ENCODE results near the gene ZNF567. TPM values are rescaled to one million over a fixed set of nuclear protein-coding genes. Genes with fewer than 3 reads are reported as not detected.

The ZNF567 gene
- total RNA-seq, 1 donor from 2014 or later = 11.0 TPM

GRCh38 chr19:36668646-36669045 lies 18.8 kb upstream of the ZNF567 start:
- TF ChIP-seq, protein P1, sequence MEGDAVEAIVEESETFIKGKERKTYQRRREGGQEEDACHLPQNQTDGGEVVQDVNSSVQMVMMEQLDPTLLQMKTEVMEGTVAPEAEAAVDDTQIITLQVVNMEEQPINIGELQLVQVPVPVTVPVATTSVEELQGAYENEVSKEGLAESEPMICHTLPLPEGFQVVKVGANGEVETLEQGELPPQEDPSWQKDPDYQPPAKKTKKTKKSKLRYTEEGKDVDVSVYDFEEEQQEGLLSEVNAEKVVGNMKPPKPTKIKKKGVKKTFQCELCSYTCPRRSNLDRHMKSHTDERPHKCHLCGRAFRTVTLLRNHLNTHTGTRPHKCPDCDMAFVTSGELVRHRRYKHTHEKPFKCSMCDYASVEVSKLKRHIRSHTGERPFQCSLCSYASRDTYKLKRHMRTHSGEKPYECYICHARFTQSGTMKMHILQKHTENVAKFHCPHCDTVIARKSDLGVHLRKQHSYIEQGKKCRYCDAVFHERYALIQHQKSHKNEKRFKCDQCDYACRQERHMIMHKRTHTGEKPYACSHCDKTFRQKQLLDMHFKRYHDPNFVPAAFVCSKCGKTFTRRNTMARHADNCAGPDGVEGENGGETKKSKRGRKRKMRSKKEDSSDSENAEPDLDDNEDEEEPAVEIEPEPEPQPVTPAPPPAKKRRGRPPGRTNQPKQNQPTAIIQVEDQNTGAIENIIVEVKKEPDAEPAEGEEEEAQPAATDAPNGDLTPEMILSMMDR (IDR thresholded peaks at IDR 0.05; ENCODE audit: unreplicated experiment) = no peak
- H3K27me3 Mint-ChIP-seq (ENCODE audit: low read depth) = no peaks in the 10 kb centered on the region
- no peak overlapping the region for H3K27ac Mint-ChIP-seq
- H3K4me3 Mint-ChIP-seq = peak overlapping the region; percentile 51
- H3K36me3 Mint-ChIP-seq = peaks cover 54% of the 10 kb centered on the region
- H3K4me1 Mint-ChIP-seq = peaks cover 27% of the 10 kb centered on the region
- DNase-seq (ENCODE audit: low spot score in 2 of 2, unreplicated experiment in 2 of 2) = no peak
- peaks cover 44% of the 10 kb centered on the region for H3K9me3 Mint-ChIP-seq

GRCh38 chr19:36672368-36672767 lies 15.0 kb upstream of the ZNF567 start:
- no peak for DNase-seq (ENCODE audit: low spot score in 2 of 2, unreplicated experiment in 2 of 2)
- Mint-ChIP-seq H3K36me3 (peaks cover 40% of the 10 kb centered on the region), H3K27ac (no peak overlapping the region), H3K4me3 (no peak overlapping the region), H3K4me1 (peaks cover 10% of the 10 kb centered on the region), H3K9me3 (peaks cover 37% of the 10 kb centered on the region), H3K27me3 (ENCODE audit: low read depth) (no peaks in the 10 kb centered on the region)
- TF ChIP-seq, protein P1 (IDR thresholded peaks at IDR 0.05; ENCODE audit: unreplicated experiment) = no peak

- Mint-ChIP-seq H3K4me3 (no peak overlapping the region), H3K4me1 (peaks cover under 1% of the 10 kb centered on the region), H3K36me3 (peaks cover 53% of the 10 kb centered on the region), H3K9me3 (peaks cover 41% of the 10 kb centered on the region), H3K27me3 (ENCODE audit: low read depth) (no peaks in the 10 kb centered on the region), H3K27ac (no peak overlapping the region)
- DNase-seq (ENCODE audit: low spot score in 2 of 2, unreplicated experiment in 2 of 2) = no peak
- TF ChIP-seq, protein P1 (IDR thresholded peaks at IDR 0.05; ENCODE audit: unreplicated experiment) = no peak
Observed at GRCh38 chr19:36674201-36674600, 13.2 kb upstream of the ZNF567 start.

- Mint-ChIP-seq H3K9me3 (peaks cover 23% of the 10 kb centered on the region), H3K27ac (no peak overlapping the region), H3K27me3 (ENCODE audit: low read depth) (no peaks in the 10 kb centered on the region), H3K4me3 (no peak overlapping the region), H3K4me1 (no peaks in the 10 kb centered on the region), H3K36me3 (peaks cover 47% of the 10 kb centered on the region)
- TF ChIP-seq, protein P1 (IDR thresholded peaks at IDR 0.05; ENCODE audit: unreplicated experiment) = no peak
- DNase-seq (ENCODE audit: low spot score in 2 of 2, unreplicated experiment in 2 of 2) = no peak
Observed at GRCh38 chr19:36679455-36679854, 8.0 kb upstream of the ZNF567 start.

DNA sequence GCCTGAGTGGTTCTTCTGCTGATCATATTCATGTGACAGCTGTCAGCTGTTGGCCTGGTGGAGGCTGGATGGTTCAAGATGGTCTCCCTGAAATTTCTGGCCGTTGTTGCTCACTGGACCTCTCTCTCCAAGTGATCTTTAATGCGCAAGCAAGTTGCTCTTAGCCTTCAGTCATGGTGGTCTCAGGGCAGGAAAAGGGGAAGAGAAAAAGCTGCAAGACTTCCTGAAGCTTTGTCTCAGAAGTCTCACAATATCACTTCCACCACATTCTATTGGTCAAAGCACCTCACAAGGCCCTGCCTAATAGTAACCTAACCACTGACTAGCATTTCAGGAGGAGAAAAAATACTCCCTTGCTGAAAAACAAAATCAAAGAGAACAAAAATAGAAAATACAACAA lies 1.6 kb upstream of the ZNF567 start:
- H3K4me1 Mint-ChIP-seq = peaks cover 26% of the 10 kb centered on the region
- no peak overlapping the region for H3K27ac Mint-ChIP-seq
- peaks cover 12% of the 10 kb centered on the region for H3K9me3 Mint-ChIP-seq
- no peak for DNase-seq (ENCODE audit: low spot score in 2 of 2, unreplicated experiment in 2 of 2)
- TF ChIP-seq, protein P1 (IDR thresholded peaks at IDR 0.05; ENCODE audit: unreplicated experiment) = no peak
- no peaks in the 10 kb centered on the region for H3K27me3 Mint-ChIP-seq (ENCODE audit: low read depth)
- H3K4me3 Mint-ChIP-seq = peak overlapping the region; percentile 97
- H3K36me3 Mint-ChIP-seq = peaks cover 38% of the 10 kb centered on the region

Measured in mesothelial cell of epicardium (in vitro differentiated cells).